SK-N-SH (cell line): ENCODE measurements around the gene STC2. TPM values are rescaled to one million over a fixed set of nuclear protein-coding genes. Genes with fewer than 3 reads are reported as not detected.

Source experiments
- CTCF ChIA-PET: fragments of 300-600, 350-600 bp; formaldehyde crosslinking; extraction: SDS; loops from one replicate; lab custom pipeline; 2021; lab: Yijun Ruan, JAX
- POLR2A ChIA-PET: fragments of 350-600 bp; sonication (Branson Sonifier 250); formaldehyde crosslinking; extraction: SDS; loops from one replicate; lab custom pipeline; 2020; ENCODE audit warnings: antibody characterized with exemption, inconsistent platforms; lab: Yijun Ruan, JAX
- DNase-seq: peaks from one replicate; pipeline ENCODE4 v3.0.0; 2012
- H2AFZ ChIP-seq: fragments of 200-600 bp; sonication (generic); 2 replicates; pipeline ENCODE4 v1.8.1; 2016; ENCODE audit warnings: antibody characterized with exemption, mild to moderate bottlenecking, low read depth
- H3F3A ChIP-seq: fragments of 200-600 bp; sonication (generic); replicated peaks from 2 replicates; pipeline ENCODE3; 2016; ENCODE audit warnings: antibody characterized with exemption, mild to moderate bottlenecking; ENCODE audit not compliant: insufficient read depth
- H3K27ac ChIP-seq, 2 experiments: fragments of 200-500 bp in 1 of 2; fragments of 200-600 bp in 1 of 2; sonication (Bioruptor generic) in 1 of 2; sonication (generic), shearing (Covaris generic) in 1 of 2; 2 replicates each; pipeline versions ENCODE4 v1.5.1 to v1.6.1; 2014 to 2016; ENCODE audit warnings: low read depth in 2 of 2, inconsistent platforms in 1 of 2, low read length in 1 of 2, mild to moderate bottlenecking in 1 of 2, mixed read lengths in 1 of 2
- H3K27me3 ChIP-seq: fragments of 200-600 bp; sonication (generic), shearing (Covaris generic); 2 replicates; pipeline ENCODE4 v1.6.1; 2016; ENCODE audit warnings: mixed run types; ENCODE audit not compliant: insufficient read depth
- H3K36me3 ChIP-seq, 2 experiments: fragments of 200-500 bp in 1 of 2; fragments of 200-600 bp in 1 of 2; sonication (Bioruptor generic) in 1 of 2; sonication (generic) in 1 of 2; replicated peaks in 1 of 2; 2 replicates each; pipeline versions ENCODE3 to v1.5.1; 2014 to 2016; ENCODE audit warnings: low read length in 1 of 2, mild to moderate bottlenecking in 1 of 2; ENCODE audit not compliant: insufficient read depth in 2 of 2, control insufficient read depth in 1 of 2
- H3K4me1 ChIP-seq, 2 experiments: fragments of 200-500 bp in 1 of 2; fragments of 200-600 bp in 1 of 2; sonication (Bioruptor generic) in 1 of 2; sonication (generic), shearing (Covaris generic) in 1 of 2; 2 replicates each; pipeline versions ENCODE4 v1.5.1 to v1.6.1; 2014 to 2016; ENCODE audit warnings: low read depth in 1 of 2, low read length in 1 of 2, mixed run types in 1 of 2; ENCODE audit not compliant: insufficient read depth in 2 of 2, control insufficient read depth in 1 of 2
- H3K4me2 ChIP-seq: fragments of 200-600 bp; sonication (generic), shearing (Covaris generic); 2 replicates; pipeline ENCODE4 v1.6.1; 2017; ENCODE audit warnings: mixed run types
- H3K4me3 ChIP-seq, 2 experiments: fragments of 200-500 bp in 1 of 2; fragments of 200-600 bp in 1 of 2; sonication (Bioruptor generic) in 1 of 2; sonication (generic), shearing (Covaris generic) in 1 of 2; 2 replicates each; pipeline versions ENCODE4 v1.5.1 to v1.8.1; 2014 to 2016; ENCODE audit warnings: low read depth in 2 of 2, inconsistent platforms in 1 of 2, low read length in 1 of 2, mild to moderate bottlenecking in 1 of 2, mixed read lengths in 1 of 2, moderate library complexity in 1 of 2
- H3K79me2 ChIP-seq: fragments of 200-600 bp; sonication (generic); 2 replicates; pipeline ENCODE4 v1.8.1; 2017; ENCODE audit warnings: mild to moderate bottlenecking; ENCODE audit not compliant: insufficient read depth
- H3K9ac ChIP-seq: fragments of 200-600 bp; sonication (generic); 2 replicates; pipeline ENCODE4 v1.6.1; 2017; ENCODE audit warnings: mixed run types
- H3K9me2 ChIP-seq: fragments of 200-600 bp; sonication (generic); 2 replicates; pipeline ENCODE4 v1.6.1; 2017; ENCODE audit warnings: mixed run types
- H3K9me3 ChIP-seq: fragments of 200-600 bp; sonication (generic); 2 replicates; pipeline ENCODE4 v1.6.1; 2017; ENCODE audit warnings: mixed run types, mild to moderate bottlenecking, moderate library complexity
- H4K20me1 ChIP-seq: fragments of 200-600 bp; sonication (generic); 2 replicates; pipeline ENCODE4 v1.6.1; 2017; ENCODE audit warnings: mild to moderate bottlenecking, mixed run types; ENCODE audit not compliant: insufficient read depth
- EP300 ChIP-seq, 2 experiments: IDR thresholded peaks; 2 replicates each; pipeline versions ENCODE4 v1.4.0 to v1.6.1; 2012; ENCODE audit warnings: borderline replicate concordance in 1 of 2, low read depth in 1 of 2, low read length in 1 of 2
- EZH2phosphoT487 ChIP-seq: fragments of 200-600 bp; sonication (generic); IDR thresholded peaks from 2 replicates; pipeline ENCODE4 v1.6.1; 2017; ENCODE audit warnings: low read depth, mixed run types, mild to moderate bottlenecking, antibody characterized with exemption, moderate library complexity, borderline replicate concordance
- JUND ChIP-seq: IDR thresholded peaks from 2 replicates; pipeline ENCODE4 v1.4.0; 2012
- MEF2A ChIP-seq: IDR thresholded peaks from 2 replicates; pipeline ENCODE4 v1.4.0; 2012; ENCODE audit warnings: low read depth, borderline replicate concordance
- RAD21 ChIP-seq: IDR thresholded peaks from 2 replicates; pipeline ENCODE4 v1.6.1; 2012; ENCODE audit warnings: mild to moderate bottlenecking, low read length
- TEAD4 ChIP-seq: IDR thresholded peaks from 2 replicates; pipeline ENCODE4 v1.4.0; 2012; ENCODE audit warnings: mild to moderate bottlenecking, borderline replicate concordance; ENCODE audit not compliant: insufficient read depth
- WGBS: methylation state at CpG from one replicate; pipeline ENCODE4 v1.1.6; 2017; ENCODE audit warnings: low lambda C conversion rate; 5-methylcytosine and 5-hydroxymethylcytosine counted together
- polyA plus RNA-seq, 3 experiments: library from polyadenylated mRNA; depleted of rRNA; stranded (reverse); fragments of >200 nt; gene quantifications; 2 replicates each; pipeline ENCODE4 v1.2.3, GENCODE V29; 2012
- TF ChIP-seq, protein P1 (sequence below): IDR thresholded peaks from 2 replicates; pipeline ENCODE4 v1.4.0; 2012; ENCODE audit warnings: low read depth, borderline replicate concordance
- TF ChIP-seq, protein P2 (sequence below): IDR thresholded peaks from 2 replicates; pipeline ENCODE4; 2012
- TF ChIP-seq, protein P3 (sequence below): IDR thresholded peaks from 2 replicates; pipeline ENCODE4 v1.6.1; 2012; ENCODE audit warnings: mild to moderate bottlenecking, low read depth, low read length, moderate library complexity

STC2 gene
- polyA plus RNA-seq, 1 of the 3 experiments (the other 2 are of a cell fraction): 5.9 TPM

GRCh38 chr5:173324115-173325001 lies 3.9 kb downstream of the STC2 start (continued):
- TF ChIP-seq, protein P1, sequence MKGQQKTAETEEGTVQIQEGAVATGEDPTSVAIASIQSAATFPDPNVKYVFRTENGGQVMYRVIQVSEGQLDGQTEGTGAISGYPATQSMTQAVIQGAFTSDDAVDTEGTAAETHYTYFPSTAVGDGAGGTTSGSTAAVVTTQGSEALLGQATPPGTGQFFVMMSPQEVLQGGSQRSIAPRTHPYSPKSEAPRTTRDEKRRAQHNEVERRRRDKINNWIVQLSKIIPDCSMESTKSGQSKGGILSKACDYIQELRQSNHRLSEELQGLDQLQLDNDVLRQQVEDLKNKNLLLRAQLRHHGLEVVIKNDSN: no peak
- TF ChIP-seq JUND (no peak), EP300 (IDR thresholded peaks at IDR 0.05; ENCODE audit: borderline replicate concordance in 1 of 2, low read depth in 1 of 2, low read length in 1 of 2) (peak in 1 of 2 experiments; percentile 87; a peak in 2 of 4 replicates), MEF2A (no peak), EZH2phosphoT487 (no peak), TEAD4 (no peak)
- TF ChIP-seq, protein P2, sequence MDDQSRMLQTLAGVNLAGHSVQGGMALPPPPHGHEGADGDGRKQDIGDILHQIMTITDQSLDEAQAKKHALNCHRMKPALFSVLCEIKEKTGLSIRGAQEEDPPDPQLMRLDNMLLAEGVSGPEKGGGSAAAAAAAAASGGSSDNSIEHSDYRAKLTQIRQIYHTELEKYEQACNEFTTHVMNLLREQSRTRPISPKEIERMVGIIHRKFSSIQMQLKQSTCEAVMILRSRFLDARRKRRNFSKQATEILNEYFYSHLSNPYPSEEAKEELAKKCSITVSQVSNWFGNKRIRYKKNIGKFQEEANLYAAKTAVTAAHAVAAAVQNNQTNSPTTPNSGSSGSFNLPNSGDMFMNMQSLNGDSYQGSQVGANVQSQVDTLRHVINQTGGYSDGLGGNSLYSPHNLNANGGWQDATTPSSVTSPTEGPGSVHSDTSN: 0 out of 2 replicates have a peak, but pooled peaks have one; percentile 6
- TF ChIP-seq, all 33 proteins: peak for 9

DNA sequence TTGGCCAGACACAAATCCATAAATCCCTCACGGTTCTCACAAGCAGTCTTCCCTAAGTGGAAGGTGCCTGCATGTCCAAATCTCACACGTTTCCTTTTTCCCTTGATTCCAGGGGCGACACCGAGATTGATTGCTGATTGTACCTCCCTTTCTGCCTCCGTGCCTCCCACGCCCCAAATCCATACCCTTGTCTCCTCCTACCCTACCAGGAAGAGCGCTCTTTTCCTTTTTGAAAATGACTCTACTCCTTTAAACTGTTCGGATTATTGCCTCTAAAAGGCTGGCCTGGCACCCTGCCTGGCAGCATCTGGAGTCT lies 4.5 kb downstream of the STC2 start:
- H3K36me3 ChIP-seq: peaks cover 0 to 7% of the 10 kb centered on the region in 2 experiments
- peaks cover 16% of the 10 kb centered on the region for H3K79me2 ChIP-seq

More for the DNA sequence above, 4.5 kb downstream of the STC2 start:
- POLR2A ChIA-PET: interaction anchor here (0.9 to 1.1 kb wide), 3 partner anchors 8 to 29 kb away, joined by 3 to 10 read pairs (median 4); no protein-coding TSS in a partner anchor
- no peak overlapping the region for H3K9ac ChIP-seq
- no peaks in the 10 kb centered on the region for H3K9me3 ChIP-seq
- peak overlapping the region; percentile 56; the same call in 1 of the 2 replicates for H3K4me2 ChIP-seq
- no peaks in the 10 kb centered on the region for H3K27me3 ChIP-seq
- WGBS: 32% methylated on average over 8 of the region's 8 CpGs
- CTCF ChIA-PET: interaction anchor here (1.1 kb wide), 1 partner anchor 249 kb away, joined by 3 read pairs; no protein-coding TSS in a partner anchor
- H2AFZ ChIP-seq: peak overlapping the region; percentile 32; the same call in 1 of the 2 replicates
- H4K20me1 ChIP-seq: no peaks in the 10 kb centered on the region
- no peaks in the 10 kb centered on the region for H3K9me2 ChIP-seq
- H3F3A ChIP-seq: peaks cover 10% of the 10 kb centered on the region
- DNase-seq: no peak
- TF ChIP-seq, protein P3, sequence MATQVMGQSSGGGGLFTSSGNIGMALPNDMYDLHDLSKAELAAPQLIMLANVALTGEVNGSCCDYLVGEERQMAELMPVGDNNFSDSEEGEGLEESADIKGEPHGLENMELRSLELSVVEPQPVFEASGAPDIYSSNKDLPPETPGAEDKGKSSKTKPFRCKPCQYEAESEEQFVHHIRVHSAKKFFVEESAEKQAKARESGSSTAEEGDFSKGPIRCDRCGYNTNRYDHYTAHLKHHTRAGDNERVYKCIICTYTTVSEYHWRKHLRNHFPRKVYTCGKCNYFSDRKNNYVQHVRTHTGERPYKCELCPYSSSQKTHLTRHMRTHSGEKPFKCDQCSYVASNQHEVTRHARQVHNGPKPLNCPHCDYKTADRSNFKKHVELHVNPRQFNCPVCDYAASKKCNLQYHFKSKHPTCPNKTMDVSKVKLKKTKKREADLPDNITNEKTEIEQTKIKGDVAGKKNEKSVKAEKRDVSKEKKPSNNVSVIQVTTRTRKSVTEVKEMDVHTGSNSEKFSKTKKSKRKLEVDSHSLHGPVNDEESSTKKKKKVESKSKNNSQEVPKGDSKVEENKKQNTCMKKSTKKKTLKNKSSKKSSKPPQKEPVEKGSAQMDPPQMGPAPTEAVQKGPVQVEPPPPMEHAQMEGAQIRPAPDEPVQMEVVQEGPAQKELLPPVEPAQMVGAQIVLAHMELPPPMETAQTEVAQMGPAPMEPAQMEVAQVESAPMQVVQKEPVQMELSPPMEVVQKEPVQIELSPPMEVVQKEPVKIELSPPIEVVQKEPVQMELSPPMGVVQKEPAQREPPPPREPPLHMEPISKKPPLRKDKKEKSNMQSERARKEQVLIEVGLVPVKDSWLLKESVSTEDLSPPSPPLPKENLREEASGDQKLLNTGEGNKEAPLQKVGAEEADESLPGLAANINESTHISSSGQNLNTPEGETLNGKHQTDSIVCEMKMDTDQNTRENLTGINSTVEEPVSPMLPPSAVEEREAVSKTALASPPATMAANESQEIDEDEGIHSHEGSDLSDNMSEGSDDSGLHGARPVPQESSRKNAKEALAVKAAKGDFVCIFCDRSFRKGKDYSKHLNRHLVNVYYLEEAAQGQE: no peak
- peak; percentile 29; the same call in 1 of the 2 replicates for TF ChIP-seq RAD21
- peaks cover 17 to 52% of the 10 kb centered on the region in 2 experiments; a peak in 3 of 4 replicates for H3K4me1 ChIP-seq
- H3K27ac ChIP-seq: peak overlapping the region; percentile 8 to 97; a peak in 3 of 4 replicates
- peak overlapping the region in 1 of 2 experiments; percentile 9; a peak in 1 of 4 replicates for H3K4me3 ChIP-seq
